Upper lobe of right lung (tissue), 1 donor: Measurements from ENCODE around the gene DDX49. TPM values are rescaled to one million over a fixed set of nuclear protein-coding genes. Genes with fewer than 3 reads are reported as not detected.
A peak's percentile ranks its signal among the peaks of the same experiment; 100 is the strongest.

Experiments
- ATAC-seq: fragments of 200-7000 bp; cut with Tn5 transposase; one replicate; pipeline ENCODE4 v1.9.1; 2020; ENCODE audit warnings: mild to moderate bottlenecking, moderate library complexity
- DNase-seq: peaks from one replicate; pipeline ENCODE4 v3.0.0-alpha.2; 2020
- H3K27ac ChIP-seq: fragments of 200-600 bp; one replicate; pipeline ENCODE4 v1.8.0; 2022
- H3K27me3 ChIP-seq: fragments of 200-600 bp; one replicate; pipeline ENCODE4 v1.8.0; 2022; ENCODE audit warnings: mild to moderate bottlenecking
- H3K36me3 ChIP-seq: fragments of 200-600 bp; one replicate; pipeline ENCODE4 v1.8.0; 2022
- H3K4me1 ChIP-seq: fragments of 200-600 bp; one replicate; pipeline ENCODE4 v1.8.0; 2022
- H3K4me3 ChIP-seq: fragments of 200-600 bp; one replicate; pipeline ENCODE4 v1.8.0; 2022; ENCODE audit warnings: mild to moderate bottlenecking
- H3K9me3 ChIP-seq: fragments of 200-600 bp; one replicate; pipeline ENCODE4 v1.8.0; 2022
- intact Hi-C: fragments of 100-400 bp; cut with DNase I; formaldehyde crosslinking; loops from one replicate; pipeline ENCODE4 v1.11.0; 2022
- total RNA-seq: library from RNA; stranded (reverse); fragmentation: NEBNext Ultra II Directional; extraction: Animal tissue kit (Norgen Biotek cat#: 25700); gene quantifications from one replicate; pipeline ENCODE4 v1.2.1, GENCODE V29; 2021
- TF ChIP-seq, protein P1 (sequence below): fragments of 200-600 bp; IDR thresholded peaks from one replicate; pipeline ENCODE4 v1.8.0; 2022; ENCODE audit warnings: antibody characterized with exemption
- donor health status: DM: no; HTN: yes; CAD: no; lungs with severe emphysema.

DDX49 gene
- total RNA-seq, 1 donor from 2014 or later = 45.9 TPM

DNA sequence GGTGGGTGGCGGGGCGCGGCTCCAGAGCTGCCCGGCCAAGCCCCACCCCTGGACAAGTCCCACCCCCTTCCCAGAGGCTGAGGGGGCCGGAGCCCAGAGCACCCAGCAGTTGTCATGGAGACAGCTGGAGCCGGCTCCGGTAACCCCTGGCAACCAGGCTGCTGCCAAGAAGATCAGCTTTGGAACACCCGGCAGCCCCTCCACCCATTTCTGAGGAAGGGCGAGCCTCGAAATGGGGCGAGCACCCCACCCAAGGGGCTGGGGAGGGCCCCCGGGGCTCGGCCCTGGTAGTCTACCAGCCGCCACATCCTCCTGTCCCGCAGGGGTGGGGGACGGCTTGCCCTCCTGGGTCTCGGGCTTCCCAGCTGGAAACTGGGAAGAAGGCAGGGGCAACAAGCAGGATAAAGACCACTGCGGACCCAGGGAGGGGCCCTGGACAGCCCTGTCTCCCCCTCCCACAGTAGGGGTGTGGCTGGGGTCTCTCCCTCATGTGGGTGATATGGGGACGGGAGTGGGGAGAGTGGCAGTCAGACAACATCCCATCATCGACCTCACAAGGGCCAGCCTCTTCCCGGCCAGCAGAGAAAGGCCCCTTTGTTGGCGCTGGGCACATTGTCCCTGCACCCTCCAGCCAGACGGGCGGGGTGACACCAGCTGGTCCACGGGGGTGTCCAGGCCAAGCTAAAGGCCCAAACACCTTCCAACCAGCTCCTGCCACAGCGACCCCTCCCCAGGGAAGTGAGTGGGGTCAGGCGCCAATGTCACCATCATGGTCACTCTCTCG is 25.1 kb upstream of the DDX49 start:
- TF ChIP-seq, protein P1, sequence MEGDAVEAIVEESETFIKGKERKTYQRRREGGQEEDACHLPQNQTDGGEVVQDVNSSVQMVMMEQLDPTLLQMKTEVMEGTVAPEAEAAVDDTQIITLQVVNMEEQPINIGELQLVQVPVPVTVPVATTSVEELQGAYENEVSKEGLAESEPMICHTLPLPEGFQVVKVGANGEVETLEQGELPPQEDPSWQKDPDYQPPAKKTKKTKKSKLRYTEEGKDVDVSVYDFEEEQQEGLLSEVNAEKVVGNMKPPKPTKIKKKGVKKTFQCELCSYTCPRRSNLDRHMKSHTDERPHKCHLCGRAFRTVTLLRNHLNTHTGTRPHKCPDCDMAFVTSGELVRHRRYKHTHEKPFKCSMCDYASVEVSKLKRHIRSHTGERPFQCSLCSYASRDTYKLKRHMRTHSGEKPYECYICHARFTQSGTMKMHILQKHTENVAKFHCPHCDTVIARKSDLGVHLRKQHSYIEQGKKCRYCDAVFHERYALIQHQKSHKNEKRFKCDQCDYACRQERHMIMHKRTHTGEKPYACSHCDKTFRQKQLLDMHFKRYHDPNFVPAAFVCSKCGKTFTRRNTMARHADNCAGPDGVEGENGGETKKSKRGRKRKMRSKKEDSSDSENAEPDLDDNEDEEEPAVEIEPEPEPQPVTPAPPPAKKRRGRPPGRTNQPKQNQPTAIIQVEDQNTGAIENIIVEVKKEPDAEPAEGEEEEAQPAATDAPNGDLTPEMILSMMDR = no peak
- no peak for DNase-seq

DNA sequence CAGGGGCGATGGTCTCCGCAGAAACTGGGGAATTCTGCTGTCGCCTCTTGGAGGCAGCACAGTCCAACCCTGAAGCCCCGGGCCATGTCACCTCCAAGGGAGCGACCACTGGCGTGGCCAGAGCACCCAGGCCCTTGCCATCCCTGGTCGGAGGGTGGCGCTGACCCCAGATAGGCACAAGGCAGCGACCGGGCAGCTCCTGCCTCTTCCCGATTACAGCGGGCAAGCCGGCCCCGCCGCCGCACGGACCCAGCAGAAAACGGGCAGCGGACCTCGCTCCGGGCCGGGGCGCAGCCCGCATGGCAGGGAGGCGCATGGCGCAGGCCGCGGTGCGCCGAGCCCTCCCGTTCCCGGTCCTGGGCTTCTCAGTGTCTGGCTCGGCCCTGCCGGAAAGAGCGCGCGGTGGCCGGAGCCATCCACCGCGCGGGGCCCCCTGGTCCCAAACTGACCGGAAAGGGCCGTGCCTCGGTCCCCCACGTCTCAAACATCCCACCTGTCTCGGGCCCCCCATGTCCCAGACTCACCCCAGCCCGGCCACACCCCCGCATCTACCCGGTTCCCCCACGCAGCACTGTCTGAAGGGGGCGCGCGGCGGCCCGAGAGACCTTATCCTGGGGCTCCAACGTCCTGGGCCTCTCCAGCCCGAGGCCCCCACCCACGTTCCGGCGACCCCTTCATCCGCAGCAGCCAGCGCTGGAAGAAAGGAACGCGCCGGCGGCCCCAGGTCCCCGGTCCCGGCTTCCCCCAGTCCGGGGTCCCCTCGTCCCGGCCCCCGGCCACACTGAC is 24.3 kb upstream of the DDX49 start:
- peaks cover 16% of the 10 kb centered on the region for H3K36me3 ChIP-seq
- H3K27me3 ChIP-seq = peaks cover 24% of the 10 kb centered on the region
- no peaks in the 10 kb centered on the region for H3K9me3 ChIP-seq
- no peak for DNase-seq
- TF ChIP-seq, protein P1 = peak; percentile 34
- H3K27ac ChIP-seq = no peak overlapping the region
- H3K4me1 ChIP-seq = peaks cover 3% of the 10 kb centered on the region
- peak overlapping the region; percentile 31 for H3K4me3 ChIP-seq
- intact Hi-C loops = no loop called here
- peak; percentile 39 for ATAC-seq

More for the DNA sequence above, 25.1 kb upstream of the DDX49 start:
- peaks cover 3% of the 10 kb centered on the region for H3K4me1 ChIP-seq
- H3K36me3 ChIP-seq = peaks cover 8% of the 10 kb centered on the region
- ATAC-seq = no peak
- no peaks in the 10 kb centered on the region for H3K9me3 ChIP-seq
- H3K27me3 ChIP-seq = peaks cover 24% of the 10 kb centered on the region
- intact Hi-C loops = no loop called here
- H3K4me3 ChIP-seq = no peak overlapping the region
- H3K27ac ChIP-seq = no peak overlapping the region

DNA sequence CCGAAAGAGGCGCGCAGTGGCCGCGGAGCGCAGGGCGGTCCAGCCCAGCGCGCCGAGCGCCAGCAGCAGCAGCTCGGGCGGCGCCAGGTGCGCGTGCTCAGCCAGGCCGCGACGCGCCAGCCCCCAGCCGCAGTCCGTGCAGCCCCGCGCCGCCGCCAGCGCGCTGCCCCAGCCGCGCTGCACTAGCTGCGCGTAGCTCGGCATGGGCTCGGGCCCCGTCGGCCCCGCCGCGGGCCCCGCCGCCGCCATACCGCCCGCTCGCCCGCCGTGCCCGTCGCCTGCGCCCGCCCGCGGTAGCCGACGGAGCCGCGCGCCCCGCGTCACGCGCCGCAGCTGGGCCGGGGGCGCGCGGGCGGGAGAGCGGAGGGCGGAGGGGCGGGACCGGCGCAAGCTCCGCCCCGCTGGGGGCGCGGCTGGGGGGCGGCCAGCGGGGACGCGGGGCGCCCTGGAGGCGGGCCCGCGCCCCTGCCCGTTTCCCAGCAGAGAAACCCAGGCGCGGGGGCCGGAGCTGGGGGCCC is 23.6 kb upstream of the DDX49 start, which contains the start of gene CERS1:
Gene CERS1 (minus strand): TSS at position 335 of the 518 bp plus-strand sequence. CDS start 86 bp downstream, at position 249.
- Histone ChIP-seq H3K4me3 (peak within 1 kb of the TSS; percentile 31), H3K4me1 (peaks cover 3% of the 10 kb centered on the region), H3K27me3 (peaks cover 24% of the 10 kb centered on the region), H3K9me3 (no peaks in the 10 kb centered on the region), H3K36me3 (peaks cover 23% of the 10 kb centered on the region), H3K27ac (no peak within 1 kb of the TSS)
- TF ChIP-seq, protein P1 = no peak
- DNase-seq (no peak), ATAC-seq (no peak)
- intact Hi-C loops = no loop called here

DNA sequence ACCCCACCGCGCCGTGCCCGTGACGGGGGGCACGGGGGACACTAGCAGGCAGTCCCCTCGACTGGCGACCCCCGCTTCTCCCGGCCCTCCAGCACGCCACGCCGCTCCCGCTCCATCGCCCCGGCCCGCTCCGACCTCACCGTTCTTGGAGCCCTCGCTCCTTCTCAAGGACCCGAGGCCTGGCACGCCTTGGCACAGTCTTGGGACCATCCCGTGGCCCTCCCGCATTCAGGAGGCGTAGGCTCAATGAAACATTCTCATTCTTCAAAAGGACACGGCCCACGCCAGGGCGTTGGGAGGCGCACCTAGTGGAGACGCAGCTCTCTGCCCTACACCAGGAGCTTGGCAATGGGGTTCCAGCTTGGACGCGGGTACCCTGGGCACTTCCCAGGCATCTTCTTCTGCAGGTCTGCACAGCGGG is 23.1 kb upstream of the DDX49 start:
- H3K4me1 ChIP-seq = peaks cover 3% of the 10 kb centered on the region

More for the DNA sequence above, 23.1 kb upstream of the DDX49 start:
- no peaks in the 10 kb centered on the region for H3K9me3 ChIP-seq
- TF ChIP-seq, protein P1 = no peak
- H3K27me3 ChIP-seq = peaks cover 24% of the 10 kb centered on the region
- intact Hi-C loops = no loop called here
- H3K4me3 ChIP-seq = no peak overlapping the region
- no peak overlapping the region for H3K27ac ChIP-seq
- no peak for DNase-seq
- ATAC-seq = no peak
- peaks cover 28% of the 10 kb centered on the region for H3K36me3 ChIP-seq
